ENCODE data around the gene CCDC171.

DNA sequence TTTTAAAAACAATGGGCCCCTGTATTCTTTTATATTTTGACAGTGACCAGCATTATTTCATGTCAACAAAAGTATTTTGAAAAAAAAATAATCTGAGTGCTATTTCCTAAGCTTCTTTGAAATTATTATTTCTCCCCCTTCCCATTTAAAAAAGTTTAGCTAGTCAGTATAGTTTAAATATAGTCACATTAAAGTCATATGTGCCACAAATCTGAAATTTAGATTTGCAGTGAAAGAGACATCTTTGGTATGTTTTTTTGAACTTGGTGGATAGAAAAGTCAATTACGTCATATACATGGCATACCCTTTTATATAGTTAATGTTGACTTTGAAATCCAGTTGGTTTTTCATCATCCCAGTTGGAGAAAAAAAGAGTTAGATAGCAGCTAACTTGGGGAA, 297.0 kb downstream of the CCDC171 start:
- TF ChIP-seq, protein P1, sequence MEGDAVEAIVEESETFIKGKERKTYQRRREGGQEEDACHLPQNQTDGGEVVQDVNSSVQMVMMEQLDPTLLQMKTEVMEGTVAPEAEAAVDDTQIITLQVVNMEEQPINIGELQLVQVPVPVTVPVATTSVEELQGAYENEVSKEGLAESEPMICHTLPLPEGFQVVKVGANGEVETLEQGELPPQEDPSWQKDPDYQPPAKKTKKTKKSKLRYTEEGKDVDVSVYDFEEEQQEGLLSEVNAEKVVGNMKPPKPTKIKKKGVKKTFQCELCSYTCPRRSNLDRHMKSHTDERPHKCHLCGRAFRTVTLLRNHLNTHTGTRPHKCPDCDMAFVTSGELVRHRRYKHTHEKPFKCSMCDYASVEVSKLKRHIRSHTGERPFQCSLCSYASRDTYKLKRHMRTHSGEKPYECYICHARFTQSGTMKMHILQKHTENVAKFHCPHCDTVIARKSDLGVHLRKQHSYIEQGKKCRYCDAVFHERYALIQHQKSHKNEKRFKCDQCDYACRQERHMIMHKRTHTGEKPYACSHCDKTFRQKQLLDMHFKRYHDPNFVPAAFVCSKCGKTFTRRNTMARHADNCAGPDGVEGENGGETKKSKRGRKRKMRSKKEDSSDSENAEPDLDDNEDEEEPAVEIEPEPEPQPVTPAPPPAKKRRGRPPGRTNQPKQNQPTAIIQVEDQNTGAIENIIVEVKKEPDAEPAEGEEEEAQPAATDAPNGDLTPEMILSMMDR (IDR thresholded peaks at IDR 0.05; ENCODE audit: low read depth, low read length), result no peak
- no peak for TF ChIP-seq EZH2phosphoT487 (IDR thresholded peaks at IDR 0.05; ENCODE audit: low read depth)
